Measurements from ENCODE around the gene FOS. TPM values are rescaled to one million over a fixed set of nuclear protein-coding genes. Genes with fewer than 3 reads are reported as not detected.
"Not testable (repeated sequence)": the region's sequence is repeated elsewhere in the genome, so short reads cannot be mapped to it uniquely, and the experiment has no call there.

FOS gene
- total RNA-seq, 1 donor from 2014 or later, result 278 TPM

DNA sequence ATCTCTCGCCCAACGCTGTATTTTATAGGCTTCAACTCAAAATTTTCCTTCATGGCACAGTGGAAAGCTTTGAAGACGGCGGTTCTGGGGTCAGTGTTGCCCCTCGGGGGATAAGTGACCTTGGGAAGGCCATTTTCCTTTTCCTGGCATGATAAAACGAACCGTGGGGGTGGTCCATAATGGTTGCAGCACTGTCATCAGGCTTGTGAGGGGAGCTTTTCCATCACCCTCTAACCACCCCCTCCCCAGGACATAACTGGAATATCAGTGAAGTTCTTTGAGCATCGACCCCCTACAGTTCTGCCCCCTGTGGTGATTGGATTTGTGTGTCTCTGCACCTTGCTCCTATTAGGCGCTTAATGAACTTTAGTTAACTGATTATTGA, 16.0 kb downstream of the FOS start:
- DNase-seq (ENCODE audit: low read depth in 2 of 2), result peak; percentile 26 to 58

GRCh38 chr14:75295061-75295461, 16.4 kb downstream of the FOS start:
- peak; percentile 42 to 64 for DNase-seq (ENCODE audit: low read depth in 2 of 2)

DNA sequence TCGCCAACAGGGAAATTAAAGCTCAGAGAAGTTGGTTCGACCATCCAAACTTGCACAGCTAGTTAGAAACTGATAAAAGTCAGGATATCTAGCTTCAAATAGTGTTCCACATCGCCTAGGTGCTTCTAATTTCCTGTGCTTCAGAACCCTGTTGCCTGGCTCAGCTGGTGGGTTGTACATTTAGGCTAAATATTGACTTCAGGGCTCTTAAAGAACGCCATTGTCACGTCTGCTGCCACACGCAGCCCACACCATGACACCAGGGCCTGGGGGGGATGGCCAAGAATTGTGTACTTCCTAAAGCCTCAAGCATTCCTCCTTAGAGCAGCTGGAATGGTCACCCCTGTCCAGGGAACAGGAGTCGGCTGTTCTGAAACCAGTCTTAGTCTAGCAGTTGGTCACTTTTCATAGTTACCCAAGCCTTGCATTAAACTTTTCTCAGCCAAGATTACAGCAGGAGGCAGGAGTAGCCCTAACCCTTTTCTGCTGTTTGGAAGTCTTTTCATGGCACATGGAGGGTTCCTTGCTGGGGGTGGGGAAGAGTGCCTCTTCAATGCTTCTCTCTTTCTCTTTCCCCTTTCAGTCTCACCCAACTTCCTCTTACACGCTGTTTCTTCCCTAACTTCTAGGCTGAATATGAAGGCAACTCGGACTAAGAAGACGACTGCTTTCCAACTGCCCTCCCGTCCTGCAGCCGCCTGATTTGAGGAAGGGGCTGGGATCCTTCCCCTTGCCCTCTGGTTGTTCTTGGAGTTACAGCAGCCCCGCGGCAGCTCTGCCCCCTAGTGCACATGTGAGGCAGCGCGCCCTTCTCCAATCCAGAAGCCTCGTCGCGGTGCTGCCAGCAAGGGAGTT, 17.1 kb downstream of the FOS start:
- DNase-seq (ENCODE audit: low read depth in 2 of 2), result peak; percentile 79 to 84

DNA sequence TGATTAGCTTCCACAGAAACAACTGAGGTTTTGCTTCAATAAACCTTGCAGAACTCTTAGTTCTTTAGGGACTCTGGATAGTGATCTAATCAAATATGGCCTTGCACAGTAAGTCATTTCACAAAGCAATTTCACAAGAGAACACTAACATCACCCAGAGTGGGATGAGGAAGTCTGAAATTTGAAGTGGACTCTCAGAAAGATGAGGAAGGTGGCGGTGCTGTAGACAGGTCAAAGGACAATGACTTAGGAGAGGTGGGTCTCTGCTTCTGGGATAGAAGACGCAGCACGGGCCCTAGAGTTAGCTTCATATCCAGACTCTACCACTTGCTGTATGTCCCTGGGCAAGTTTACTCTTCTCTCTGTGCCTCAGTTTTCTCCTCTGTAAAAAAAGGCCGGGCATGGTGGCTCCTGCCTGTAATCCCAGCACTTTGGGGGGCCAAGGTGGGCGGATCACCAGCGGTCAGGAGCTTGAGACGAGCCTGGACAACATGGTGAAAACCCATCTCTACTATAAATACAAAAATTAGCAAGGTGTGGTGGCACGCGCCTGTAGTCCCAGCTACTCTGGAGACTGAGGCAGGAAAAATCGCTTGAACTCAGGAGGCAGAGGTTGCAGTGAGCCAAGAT, 18.9 kb downstream of the FOS start:
- no peak for DNase-seq (ENCODE audit: low read depth in 2 of 2)

DNA sequence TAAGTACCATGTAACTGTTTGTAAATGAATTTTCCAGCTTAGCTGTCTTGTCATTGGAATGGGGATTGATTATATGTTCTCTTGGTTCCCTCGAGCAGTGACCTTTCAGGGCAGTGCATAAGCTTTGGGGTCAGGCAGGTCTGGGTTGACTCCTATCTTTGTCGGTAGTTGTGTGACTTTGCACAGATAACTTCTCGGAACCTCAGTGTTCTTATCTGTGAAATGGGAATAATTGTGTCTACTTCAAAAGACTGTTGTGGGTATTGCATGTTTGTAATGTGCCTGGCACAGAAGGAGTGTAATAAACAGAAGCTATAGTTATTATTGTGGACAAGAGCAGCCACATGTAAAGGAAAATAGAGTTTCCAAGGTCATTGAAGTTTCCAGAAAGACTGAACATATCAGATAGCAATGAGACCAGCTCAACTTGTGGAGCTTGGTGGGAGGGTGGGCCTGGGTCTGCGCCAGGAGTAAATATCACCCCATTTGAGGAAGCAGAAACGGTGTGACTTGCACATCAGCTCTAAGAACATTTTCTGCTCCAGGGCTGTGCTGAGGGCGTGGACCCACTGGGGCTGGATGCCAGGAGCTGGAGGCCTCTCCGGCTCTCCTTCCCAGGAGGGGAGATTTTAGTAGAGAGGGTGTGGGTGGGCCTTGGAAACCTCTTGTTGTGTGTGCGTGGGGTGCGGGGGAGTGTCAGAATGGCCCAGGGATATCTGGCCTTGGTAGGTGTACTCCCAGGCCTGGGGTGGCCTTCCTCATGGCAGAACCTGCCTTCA, 19.7 kb downstream of the FOS start:
- no peak for DNase-seq (ENCODE audit: low read depth in 2 of 2)

- no peak for DNase-seq (ENCODE audit: low read depth in 2 of 2)
Observed at GRCh38 chr14:75299059-75299458, 20.4 kb downstream of the FOS start.

DNA sequence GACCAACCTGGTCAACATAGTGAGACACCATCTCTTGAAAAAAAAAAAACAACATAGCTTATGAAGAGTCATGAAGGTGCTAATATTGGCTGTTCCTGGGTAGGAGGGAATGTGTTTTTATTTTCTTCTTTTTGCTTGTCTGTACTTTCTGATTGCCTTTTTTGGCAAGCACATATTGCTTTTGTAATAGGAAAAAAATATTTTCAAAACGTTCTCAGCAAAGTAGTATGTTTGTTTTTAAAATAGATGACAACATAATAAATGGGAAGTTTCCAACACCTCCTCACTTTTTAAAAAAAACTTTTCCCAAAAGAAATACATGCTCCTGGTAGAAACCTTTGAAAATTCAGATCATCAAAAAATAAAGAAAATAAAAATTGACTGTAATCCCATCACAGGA, 20.9 kb downstream of the FOS start:
- DNase-seq (ENCODE audit: low read depth in 2 of 2), result no peak

DNA sequence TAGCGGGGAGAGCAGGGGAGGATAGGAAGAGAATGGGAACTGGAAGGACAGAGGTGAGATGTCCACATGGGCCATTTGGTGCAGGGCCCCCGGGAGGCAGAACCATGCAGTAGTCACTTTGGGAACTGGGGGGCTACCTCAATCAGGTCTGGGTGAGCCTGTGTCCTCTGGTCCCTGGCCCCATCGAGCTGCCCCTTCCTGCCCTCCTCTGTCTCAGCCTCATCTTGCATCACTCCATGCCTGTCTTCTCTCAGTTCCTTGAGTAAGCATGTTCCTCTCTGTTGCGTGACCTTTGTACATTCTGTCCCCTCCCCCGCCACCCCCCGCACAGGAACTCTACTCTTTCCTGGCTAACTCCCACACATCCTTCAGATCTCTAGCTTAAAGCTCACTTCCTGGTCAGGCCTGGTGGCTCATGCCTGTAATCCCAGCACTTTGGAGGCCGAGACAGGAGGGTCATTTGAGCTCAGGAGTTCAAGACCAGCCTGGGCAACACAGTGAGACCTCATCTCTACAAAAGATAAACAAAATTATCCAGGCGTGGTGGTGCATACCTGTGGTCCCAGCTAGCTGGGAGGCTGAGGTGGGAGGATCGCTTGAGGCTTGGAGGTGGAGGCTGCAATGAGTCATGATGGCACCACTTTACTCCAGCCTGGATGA, 23.2 kb downstream of the FOS start:
- DNase-seq (ENCODE audit: low read depth in 2 of 2), result peak in 1 of 2 donors; percentile 74

- peak; percentile 79 to 85 for DNase-seq (ENCODE audit: low read depth in 2 of 2)
Observed at GRCh38 chr14:75303381-75303789, 24.8 kb downstream of the FOS start.

DNA sequence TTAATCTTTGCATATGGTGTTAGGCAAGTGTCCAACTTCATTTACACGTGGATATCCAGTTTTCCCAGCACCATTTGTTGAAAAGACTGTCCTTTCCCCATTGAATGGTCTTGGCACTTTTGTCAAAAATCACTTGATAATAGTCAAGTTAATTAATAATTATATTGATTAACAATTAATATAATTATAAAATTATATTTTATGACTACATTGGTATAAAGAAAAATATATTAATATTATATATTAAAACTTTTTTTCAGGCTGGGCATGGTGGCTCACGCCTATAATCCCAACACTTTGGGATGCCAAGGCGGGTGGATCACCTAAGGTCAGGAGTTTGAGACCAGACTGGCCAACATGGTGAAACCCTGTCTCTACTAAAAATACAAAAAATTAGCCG, 27.8 kb downstream of the FOS start:
- not testable (repeated sequence) for DNase-seq (ENCODE audit: low read depth in 2 of 2)

DNA sequence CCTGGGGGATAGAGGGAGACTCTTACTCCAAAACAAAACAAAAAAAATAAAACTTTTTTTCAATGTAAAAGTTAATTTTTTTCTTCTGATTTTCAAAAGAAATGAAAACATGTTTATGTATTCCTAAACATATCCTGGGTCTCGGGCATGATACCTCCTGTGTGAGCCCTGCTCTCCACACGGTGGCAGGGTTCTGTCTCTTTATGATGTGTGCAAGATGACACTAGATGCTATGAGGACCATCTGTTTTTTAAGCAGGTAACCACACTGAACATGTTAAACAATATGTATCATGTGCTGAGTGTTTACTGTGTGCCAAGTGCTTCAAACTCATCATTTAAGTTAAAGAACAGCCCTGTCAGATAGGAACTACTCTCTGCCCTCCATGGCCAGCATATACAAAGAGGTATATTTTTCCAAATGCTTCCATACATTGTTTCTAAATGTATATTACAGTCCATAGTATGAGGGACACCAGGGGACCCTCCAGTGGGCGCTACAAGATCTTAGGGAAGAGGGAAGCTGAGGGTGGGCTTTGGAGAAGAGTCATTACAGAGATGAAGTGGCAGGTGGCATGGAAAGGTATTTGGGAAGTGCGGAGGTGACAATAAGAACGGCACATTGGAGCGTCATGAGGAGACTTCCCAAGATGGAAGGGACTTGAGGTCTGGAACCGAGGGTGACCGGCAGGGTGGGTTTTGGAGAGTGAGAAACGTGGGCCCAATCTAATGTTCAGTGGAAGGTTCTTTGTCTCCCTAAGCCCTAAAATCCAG, 28.5 kb downstream of the FOS start:
- peak in 1 of 2 donors; percentile 38 for DNase-seq (ENCODE audit: low read depth in 2 of 2)

GRCh38 chr14:75307700-75308379, 29.2 kb downstream of the FOS start:
- peak; percentile 83 to 89 for DNase-seq (ENCODE audit: low read depth in 2 of 2)

DNA sequence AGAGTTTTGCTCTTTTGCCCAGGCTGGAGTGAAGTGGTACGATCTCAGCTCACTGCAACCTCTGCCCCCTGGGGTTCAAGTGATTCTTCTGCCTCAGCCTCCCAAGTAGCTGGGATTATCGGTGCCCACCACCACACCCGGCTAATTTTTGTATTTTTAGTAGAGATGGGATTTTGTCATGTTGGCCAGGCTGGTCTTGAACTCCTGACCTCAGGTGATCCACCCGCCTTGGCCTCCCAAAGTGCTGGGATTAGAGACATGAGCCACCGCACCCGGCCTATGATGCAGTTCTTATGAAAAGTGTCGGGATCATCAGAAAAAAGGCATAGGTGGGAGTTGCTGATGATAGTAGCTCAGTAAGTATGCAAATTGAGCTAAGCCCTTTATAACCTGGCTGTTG, 30.4 kb downstream of the FOS start:
- DNase-seq (ENCODE audit: low read depth in 2 of 2), result not testable (repeated sequence)

DNA sequence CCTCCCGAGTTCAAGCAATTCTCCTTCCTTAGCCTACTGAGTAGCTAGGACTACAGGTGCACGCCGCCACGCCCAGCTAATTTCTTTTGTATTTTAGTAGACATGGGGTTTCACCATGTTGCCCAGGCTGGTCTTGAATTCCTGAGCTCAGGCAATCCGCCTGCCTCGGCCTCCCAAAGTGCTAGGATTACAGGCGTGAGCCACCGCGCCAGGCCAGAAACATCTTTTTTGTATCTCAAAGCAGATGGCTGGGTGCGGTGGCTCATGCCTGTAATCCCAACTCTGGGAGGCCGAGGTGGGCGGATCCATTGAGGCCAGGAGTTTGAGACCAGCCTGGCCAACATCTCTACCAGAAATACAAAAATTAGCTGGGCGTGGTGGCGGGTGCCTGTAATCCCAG, 30.9 kb downstream of the FOS start:
- not testable (repeated sequence) for DNase-seq (ENCODE audit: low read depth in 2 of 2)

DNA sequence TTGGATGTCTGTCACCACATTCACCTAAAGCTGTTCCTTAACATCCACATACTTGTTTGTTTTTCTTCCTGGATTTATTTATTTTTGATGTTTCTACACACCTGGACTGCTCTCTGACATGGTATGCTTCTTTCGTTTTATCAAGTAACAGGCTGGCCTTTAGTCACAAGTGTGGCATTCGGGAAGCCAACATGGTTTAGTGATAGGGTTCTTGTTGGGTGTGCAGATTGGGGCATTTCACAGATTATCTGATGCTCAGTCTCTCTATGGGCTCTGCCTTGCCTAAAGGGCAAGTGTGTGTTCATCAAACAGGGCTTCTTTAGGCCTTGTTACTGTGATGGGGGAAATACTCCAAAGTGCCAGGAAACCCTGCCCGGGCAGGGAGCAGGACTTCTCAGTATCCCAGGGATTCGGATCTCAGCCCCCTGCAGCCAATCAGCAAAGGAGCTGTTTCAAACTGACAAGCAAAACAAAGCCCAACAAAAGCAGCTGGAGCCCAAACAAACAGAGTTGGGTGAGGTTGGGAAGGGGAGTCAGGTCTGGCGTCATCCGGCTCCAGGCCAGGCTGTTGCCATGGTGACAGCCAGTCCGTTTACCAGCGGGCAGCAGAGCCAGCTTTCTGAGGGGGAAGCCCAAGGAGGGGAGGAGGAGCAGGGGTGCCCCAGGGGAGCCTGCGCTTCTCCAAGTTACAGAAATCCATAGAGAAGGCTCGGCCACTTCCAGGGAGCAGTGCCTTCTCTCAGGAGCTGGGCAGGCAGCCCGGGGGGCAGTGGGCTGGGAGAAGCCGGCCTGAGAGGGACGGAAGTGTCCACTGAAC, 31.9 kb downstream of the FOS start:
- peak; percentile 92 to 94 for DNase-seq (ENCODE audit: low read depth in 2 of 2)

- no peak for DNase-seq (ENCODE audit: low read depth in 2 of 2)
Observed at GRCh38 chr14:75311356-75311755, 32.7 kb downstream of the FOS start.

GRCh38 chr14:75312341-75312740, 33.7 kb downstream of the FOS start:
- DNase-seq (ENCODE audit: low read depth in 2 of 2), result no peak

- no peak for DNase-seq (ENCODE audit: low read depth in 2 of 2)
Observed at GRCh38 chr14:75313294-75313693, 34.7 kb downstream of the FOS start.

DNA sequence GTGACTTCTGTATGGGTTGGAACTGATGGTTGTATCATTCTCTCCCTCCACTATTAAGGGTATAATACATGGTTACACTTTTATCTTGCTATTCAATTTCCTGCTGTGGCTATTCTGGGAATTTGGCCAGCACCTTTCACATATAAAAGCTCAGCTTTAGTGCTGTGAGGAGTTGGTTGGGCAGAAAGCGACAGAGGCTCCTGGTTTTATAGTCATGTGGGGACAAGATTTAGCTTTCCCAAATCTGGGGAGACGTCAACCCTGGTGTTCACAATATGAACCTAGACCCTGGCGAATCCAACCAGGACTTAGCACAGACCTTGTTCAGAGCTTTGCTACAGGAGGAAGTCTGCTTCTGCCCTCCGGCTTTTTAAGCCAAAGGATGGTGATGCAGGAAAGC, 36.5 kb downstream of the FOS start:
- peak; percentile 35 to 83 for DNase-seq (ENCODE audit: low read depth in 2 of 2)

Measured in lung microvascular endothelial cell (primary cell).